PC-9 (cell line): ENCODE measurements around the gene LARP4. TPM values are rescaled to one million over a fixed set of nuclear protein-coding genes. Genes with fewer than 3 reads are reported as not detected.
"Not testable (repeated sequence)": the region's sequence is repeated elsewhere in the genome, so short reads cannot be mapped to it uniquely, and the experiment has no call there.

Experiments used
- BruUV-seq: library from RNA; stranded (reverse); fragments of 400-500 nt; replicated peaks from 2 replicates; lab custom pipeline; 2021; lab: Mats Ljungman, UMichigan
- CTCF ChIA-PET: fragments of 300-600 bp; sonication (Branson Sonifier 250); formaldehyde crosslinking; loops from one replicate; lab custom pipeline; 2022; ENCODE audit warnings: antibody characterized with exemption; lab: Charles Lee
- POLR2A ChIA-PET: fragments of 300-600 bp; sonication (Branson Sonifier 250); formaldehyde crosslinking; loops from one replicate; lab custom pipeline; 2022; ENCODE audit warnings: antibody characterized with exemption; ENCODE audit not compliant: unreplicated experiment; lab: Charles Lee
- DNase-seq, 2 experiments: peaks; one replicate each; pipeline versions ENCODE4 v3.0.0 to v3.0.0-alpha.2; 2015 to 2022; ENCODE audit warnings: mixed read lengths in 1 of 2
- H2AFZ ChIP-seq: fragments of 200-600 bp; sonication (generic); 2 replicates; pipeline ENCODE4 v1.8.1; 2017; ENCODE audit warnings: antibody characterized with exemption
- H3F3A ChIP-seq: fragments of 200-600 bp; sonication (generic); 2 replicates; pipeline ENCODE4 v1.8.1; 2017; ENCODE audit warnings: antibody characterized with exemption, mild to moderate bottlenecking, low read depth; ENCODE audit not compliant: insufficient read depth
- H3K27ac ChIP-seq: fragments of 200-600 bp; sonication (generic); 2 replicates; pipeline ENCODE4 v1.6.1; 2016; ENCODE audit warnings: mixed run types
- H3K27me3 ChIP-seq: fragments of 200-600 bp; sonication (generic); 2 replicates; pipeline ENCODE4 v1.6.1; 2016; ENCODE audit warnings: low read depth, mixed run types; ENCODE audit not compliant: insufficient read depth
- H3K36me3 ChIP-seq: fragments of 200-600 bp; sonication (generic); 2 replicates; pipeline ENCODE4 v1.6.1; 2016; ENCODE audit warnings: low read depth, mixed run types
- H3K4me1 ChIP-seq: fragments of 200-600 bp; sonication (generic); replicated peaks from 2 replicates; pipeline ENCODE4 v1.6.1; 2016; ENCODE audit warnings: mixed run types; ENCODE audit not compliant: insufficient read depth
- H3K4me2 ChIP-seq: fragments of 200-600 bp; sonication (generic); 2 replicates; pipeline ENCODE4 v1.6.1; 2017; ENCODE audit warnings: mixed run types
- H3K4me3 ChIP-seq: fragments of 200-600 bp; sonication (generic); 2 replicates; pipeline ENCODE4 v1.6.1; 2016; ENCODE audit warnings: mixed run types
- H3K79me2 ChIP-seq: fragments of 200-600 bp; sonication (generic); 2 replicates; pipeline ENCODE4 v1.6.1; 2017; ENCODE audit warnings: low read depth, mixed run types
- H3K9me2 ChIP-seq: fragments of 200-600 bp; sonication (generic); 2 replicates; pipeline ENCODE4 v1.8.1; 2017; ENCODE audit warnings: mild to moderate bottlenecking; ENCODE audit not compliant: insufficient read depth
- H3K9me3 ChIP-seq: fragments of 200-600 bp; sonication (generic); 2 replicates; pipeline ENCODE4 v1.8.1; 2016; ENCODE audit warnings: low read depth; ENCODE audit not compliant: insufficient read depth
- H4K20me1 ChIP-seq: fragments of 200-600 bp; sonication (generic); 2 replicates; pipeline ENCODE4 v1.8.1; 2017; ENCODE audit not compliant: insufficient read depth
- CTCF ChIP-seq: fragments of 200-600 bp; sonication (generic); conservative IDR thresholded peaks from 2 replicates; pipeline ENCODE4 v1.6.1; 2017; ENCODE audit warnings: mixed run types, antibody characterized with exemption, mild to moderate bottlenecking, moderate library complexity
- EZH2 ChIP-seq: fragments of 200-600 bp; sonication (generic); IDR thresholded peaks from 2 replicates; pipeline ENCODE4 v1.8.0; 2017; ENCODE audit warnings: antibody characterized with exemption, low read depth
- intact Hi-C: fragments of 100-400 bp; cut with micrococcal nuclease; formaldehyde crosslinking; loops from one replicate; pipeline ENCODE4 v1.10.0; 2022; ENCODE audit not compliant: unreplicated experiment
- total RNA-seq: library from RNA; stranded (reverse); gene quantifications from 2 replicates; pipeline ENCODE4 v1.2.3, GENCODE V29; 2021

LARP4 gene
- total RNA-seq, 1 experiment from 2014 or later = 74.2 TPM

- H3K9me2 ChIP-seq = no peaks in the 10 kb centered on the region
- H3K79me2 ChIP-seq = no peaks in the 10 kb centered on the region
- no peak for DNase-seq
- peaks cover 28% of the 10 kb centered on the region for H3F3A ChIP-seq
- POLR2A ChIA-PET = interaction anchor here (0.6 kb wide), 1 partner anchor 143 kb away, joined by 3 read pairs; no protein-coding TSS in a partner anchor
- no peak overlapping the region for H2AFZ ChIP-seq
- H4K20me1 ChIP-seq = no peaks in the 10 kb centered on the region
- no peak overlapping the region for H3K27ac ChIP-seq
- CTCF ChIA-PET = no interaction called here
- H3K27me3 ChIP-seq = no peaks in the 10 kb centered on the region
- H3K36me3 ChIP-seq = no peaks in the 10 kb centered on the region; the same call in 1 of the 2 replicates
- no TSS peak for BruUV-seq
- TF ChIP-seq EZH2 (no peak), CTCF (no peak)
- no peak overlapping the region for H3K4me2 ChIP-seq
- H3K9me3 ChIP-seq = no peaks in the 10 kb centered on the region
- H3K4me3 ChIP-seq = no peak overlapping the region
- H3K4me1 ChIP-seq = no peaks in the 10 kb centered on the region
- intact Hi-C loops = no loop called here
Measured at GRCh38 chr12:50483488-50483887, 82.8 kb downstream of the LARP4 start.

GRCh38 chr12:50488801-50489200 lies 88.1 kb downstream of the LARP4 start:
- intact Hi-C loops = no loop called here

GRCh38 chr12:50498119-50498518 lies 97.4 kb downstream of the LARP4 start:
- H3F3A ChIP-seq, H4K20me1 ChIP-seq, POLR2A ChIA-PET, H3K9me3 ChIP-seq, H3K79me2 ChIP-seq, H3K27ac ChIP-seq, H3K4me3 ChIP-seq, H3K27me3 ChIP-seq, DNase-seq, H3K9me2 ChIP-seq, H3K4me1 ChIP-seq, CTCF ChIA-PET, H3K36me3 ChIP-seq, H2AFZ ChIP-seq, BruUV-seq, H3K4me2 ChIP-seq, intact Hi-C loops: not testable (repeated sequence)

More at GRCh38 chr12:50488801-50489200, 88.1 kb downstream of the LARP4 start:
- H3K79me2 ChIP-seq = no peaks in the 10 kb centered on the region
- no peak for DNase-seq
- peaks cover 17% of the 10 kb centered on the region; the same call in 1 of the 2 replicates for H3K9me3 ChIP-seq
- POLR2A ChIA-PET = no interaction called here
- no peak for TF ChIP-seq EZH2
- no peak for TF ChIP-seq CTCF
- no peak overlapping the region for H3K27ac ChIP-seq
- H4K20me1 ChIP-seq = no peaks in the 10 kb centered on the region
- H3K4me2 ChIP-seq = no peak overlapping the region
- CTCF ChIA-PET = no interaction called here
- H3K36me3 ChIP-seq = no peaks in the 10 kb centered on the region
- no peak overlapping the region for H2AFZ ChIP-seq
- BruUV-seq = no TSS peak
- H3K4me1 ChIP-seq = no peaks in the 10 kb centered on the region
- no peak overlapping the region for H3K4me3 ChIP-seq
- H3K9me2 ChIP-seq = no peaks in the 10 kb centered on the region
- H3K27me3 ChIP-seq = no peaks in the 10 kb centered on the region
- 0 out of 2 replicates have a peak, but pooled peaks cover 8% of the 10 kb centered on the region for H3F3A ChIP-seq
